Tibial nerve (tissue), 4 donors: Measurements from ENCODE around the gene PERM1. TPM values are rescaled to one million over a fixed set of nuclear protein-coding genes. Genes with fewer than 3 reads are reported as not detected.
"Not testable (repeated sequence)": the region's sequence is repeated elsewhere in the genome, so short reads cannot be mapped to it uniquely, and the experiment has no call there.

ENCODE experiments used
- DNase-seq, 2 donors: peaks; one replicate each; pipeline ENCODE4 v3.0.0-alpha.2; 2019; ENCODE audit warnings: low spot score in 2 of 2
- H3K27ac ChIP-seq, 4 donors: fragments of 200-600 bp; sonication (generic) in 3 of 4; one replicate each; pipeline ENCODE4 v1.5.1; 2017 to 2019; ENCODE audit warnings: mild to moderate bottlenecking in 1 of 4
- H3K27me3 ChIP-seq, 2 donors: fragments of 200-600 bp; sonication (generic) in 1 of 2; one replicate each; pipeline versions ENCODE4 v1.5.1 to v1.6.0; 2017 to 2019
- H3K36me3 ChIP-seq, 3 donors: fragments of 200-600 bp; sonication (generic); one replicate each; pipeline ENCODE4 v1.5.1; 2018 to 2019
- H3K4me1 ChIP-seq, 4 donors: fragments of 200-600 bp; sonication (generic) in 3 of 4; one replicate each; pipeline ENCODE4 v1.5.1; 2017 to 2019
- H3K4me3 ChIP-seq, 4 donors: fragments of 200-600 bp; sonication (generic) in 3 of 4; one replicate each; pipeline ENCODE4 v1.5.1; 2017 to 2019; ENCODE audit warnings: mild to moderate bottlenecking in 1 of 4, moderate library complexity in 1 of 4
- H3K9me3 ChIP-seq, 4 donors: fragments of 200-600 bp; sonication (generic) in 3 of 4; one replicate each; pipeline ENCODE4 v1.5.1; 2017 to 2019
- EP300 ChIP-seq, 2 donors: sonication (generic); formaldehyde crosslinking; IDR thresholded peaks; one replicate each; pipeline ENCODE4 v1.6.1; 2017; ENCODE audit warnings: antibody characterized with exemption in 2 of 2, mild to moderate bottlenecking in 1 of 2
- POLR2A ChIP-seq, 2 donors: fragments of 450-650 bp; IDR thresholded peaks; one replicate each; pipeline ENCODE4 v1.6.1; 2017; ENCODE audit warnings: antibody characterized with exemption in 2 of 2, mild to moderate bottlenecking in 2 of 2, moderate library complexity in 2 of 2
- WGBS, 2 donors: methylation state at CpG; one replicate each; pipeline ENCODE4 v1.1.5; 2018; 5-methylcytosine and 5-hydroxymethylcytosine counted together
- total RNA-seq, 4 donors: library from RNA; depleted of rRNA; stranded (reverse); fragments of >200 nt; gene quantifications; one replicate each; pipeline ENCODE4 v1.1.0, GENCODE V29; 2016
- TF ChIP-seq, protein P1 (sequence below), 5 experiments: fragments of 200-600 bp in 3 of 5; fragments of 450-650 bp in 2 of 5; sonication (generic) in 3 of 5; IDR thresholded peaks; one replicate each; pipeline ENCODE4 v1.5.1; 2016 to 2019; ENCODE audit warnings: antibody characterized with exemption in 5 of 5, mild to moderate bottlenecking in 3 of 5, moderate library complexity in 2 of 5

Gene PERM1
- total RNA-seq, 4 donors from 2014 or later = 0.22 to 0.78 TPM; not detected in 2

- TF ChIP-seq, protein P1, sequence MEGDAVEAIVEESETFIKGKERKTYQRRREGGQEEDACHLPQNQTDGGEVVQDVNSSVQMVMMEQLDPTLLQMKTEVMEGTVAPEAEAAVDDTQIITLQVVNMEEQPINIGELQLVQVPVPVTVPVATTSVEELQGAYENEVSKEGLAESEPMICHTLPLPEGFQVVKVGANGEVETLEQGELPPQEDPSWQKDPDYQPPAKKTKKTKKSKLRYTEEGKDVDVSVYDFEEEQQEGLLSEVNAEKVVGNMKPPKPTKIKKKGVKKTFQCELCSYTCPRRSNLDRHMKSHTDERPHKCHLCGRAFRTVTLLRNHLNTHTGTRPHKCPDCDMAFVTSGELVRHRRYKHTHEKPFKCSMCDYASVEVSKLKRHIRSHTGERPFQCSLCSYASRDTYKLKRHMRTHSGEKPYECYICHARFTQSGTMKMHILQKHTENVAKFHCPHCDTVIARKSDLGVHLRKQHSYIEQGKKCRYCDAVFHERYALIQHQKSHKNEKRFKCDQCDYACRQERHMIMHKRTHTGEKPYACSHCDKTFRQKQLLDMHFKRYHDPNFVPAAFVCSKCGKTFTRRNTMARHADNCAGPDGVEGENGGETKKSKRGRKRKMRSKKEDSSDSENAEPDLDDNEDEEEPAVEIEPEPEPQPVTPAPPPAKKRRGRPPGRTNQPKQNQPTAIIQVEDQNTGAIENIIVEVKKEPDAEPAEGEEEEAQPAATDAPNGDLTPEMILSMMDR (IDR thresholded peaks at IDR 0.05) = no peak
- TF ChIP-seq EP300 (IDR thresholded peaks at IDR 0.05) = no peak
- TF ChIP-seq POLR2A (IDR thresholded peaks at IDR 0.05) = no peak
- peaks cover 0 to 45% (median 17%) of the 10 kb centered on the region in 4 donors for H3K4me1 ChIP-seq
- WGBS, 2 donors = 1% methylated on average over 21 of the region's 58 CpGs; no CpG with 5 or more reads in 1 of the 2 donors
- no peaks in the 10 kb centered on the region for H3K9me3 ChIP-seq
- H3K27ac ChIP-seq = peak within 1 kb of the TSS; percentile 90 to 96 (median 90)
- no peak for DNase-seq
- peak within 1 kb of the TSS; percentile 53 to 94 (median 72) for H3K4me3 ChIP-seq
- no peaks in the 10 kb centered on the region for H3K27me3 ChIP-seq
- no peaks in the 10 kb centered on the region for H3K36me3 ChIP-seq
Observed at GRCh38 chr1:1020000-1020404, 38.1 kb upstream of the PERM1 start, which contains the start of gene AGRN. AGRN (plus strand) TSS chr1:1020120; CDS start chr1:1020173, 53 bp downstream.

GRCh38 chr1:1019122-1019999 is 37.5 kb upstream of the PERM1 start:
- DNase-seq = peak; percentile 55 to 70
- H3K36me3 ChIP-seq = no peaks in the 10 kb centered on the region
- H3K4me1 ChIP-seq = peaks cover 0 to 45% (median 18%) of the 10 kb centered on the region in 4 donors
- 9 to 10% methylated on average over 8 to 9 of the region's 91 CpGs for WGBS, 2 donors
- peak overlapping the region; percentile 41 to 94 (median 72) for H3K4me3 ChIP-seq
- no peaks in the 10 kb centered on the region for H3K9me3 ChIP-seq
- no peaks in the 10 kb centered on the region for H3K27me3 ChIP-seq
- peak overlapping the region; percentile 90 to 96 (median 90) for H3K27ac ChIP-seq
- TF ChIP-seq EP300 (IDR thresholded peaks at IDR 0.05) (no peak), POLR2A (IDR thresholded peaks at IDR 0.05) (peak in 1 of 2 donors; percentile 14)
- TF ChIP-seq, protein P1 (IDR thresholded peaks at IDR 0.05) = peak; percentile 49 to 88 (median 71)

DNA sequence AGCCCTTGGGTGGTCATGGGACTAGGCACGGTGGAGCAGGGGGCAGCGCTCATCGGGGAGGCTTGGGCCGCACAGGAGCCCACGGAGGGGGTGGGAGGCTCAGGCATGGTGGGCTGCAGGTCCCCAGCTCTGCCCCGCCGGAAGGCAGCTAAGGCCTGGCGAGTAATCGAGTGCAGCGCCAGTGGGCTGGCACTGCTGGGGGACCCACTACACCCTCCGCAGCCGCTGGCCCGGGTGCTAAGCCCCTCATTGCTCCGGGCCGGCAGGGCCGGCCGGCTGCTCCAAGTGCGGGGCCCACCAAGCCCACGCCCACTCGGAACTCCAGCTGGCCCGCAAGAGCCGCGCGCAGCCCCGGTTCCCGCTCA is 36.4 kb upstream of the PERM1 start:
- H3K9me3 ChIP-seq, H3K4me3 ChIP-seq, H3K27ac ChIP-seq, H3K27me3 ChIP-seq, H3K36me3 ChIP-seq, DNase-seq: not testable (repeated sequence)
- WGBS, 2 donors = 91% methylated on average over 13 to 24 of the region's 26 CpGs
- H3K4me1 ChIP-seq = peaks cover 0 to 46% (median 25%) of the 10 kb centered on the region in 4 donors

- not testable (repeated sequence) for H3K27ac ChIP-seq, H3K4me3 ChIP-seq, DNase-seq, H3K36me3 ChIP-seq, H3K9me3 ChIP-seq, H3K27me3 ChIP-seq
- 65 to 68% methylated on average over 14 to 17 of the region's 17 CpGs for WGBS, 2 donors
- H3K4me1 ChIP-seq = peaks cover 0 to 49% (median 25%) of the 10 kb centered on the region in 4 donors
Observed at GRCh38 chr1:1017397-1018320, 35.8 kb upstream of the PERM1 start.

DNA sequence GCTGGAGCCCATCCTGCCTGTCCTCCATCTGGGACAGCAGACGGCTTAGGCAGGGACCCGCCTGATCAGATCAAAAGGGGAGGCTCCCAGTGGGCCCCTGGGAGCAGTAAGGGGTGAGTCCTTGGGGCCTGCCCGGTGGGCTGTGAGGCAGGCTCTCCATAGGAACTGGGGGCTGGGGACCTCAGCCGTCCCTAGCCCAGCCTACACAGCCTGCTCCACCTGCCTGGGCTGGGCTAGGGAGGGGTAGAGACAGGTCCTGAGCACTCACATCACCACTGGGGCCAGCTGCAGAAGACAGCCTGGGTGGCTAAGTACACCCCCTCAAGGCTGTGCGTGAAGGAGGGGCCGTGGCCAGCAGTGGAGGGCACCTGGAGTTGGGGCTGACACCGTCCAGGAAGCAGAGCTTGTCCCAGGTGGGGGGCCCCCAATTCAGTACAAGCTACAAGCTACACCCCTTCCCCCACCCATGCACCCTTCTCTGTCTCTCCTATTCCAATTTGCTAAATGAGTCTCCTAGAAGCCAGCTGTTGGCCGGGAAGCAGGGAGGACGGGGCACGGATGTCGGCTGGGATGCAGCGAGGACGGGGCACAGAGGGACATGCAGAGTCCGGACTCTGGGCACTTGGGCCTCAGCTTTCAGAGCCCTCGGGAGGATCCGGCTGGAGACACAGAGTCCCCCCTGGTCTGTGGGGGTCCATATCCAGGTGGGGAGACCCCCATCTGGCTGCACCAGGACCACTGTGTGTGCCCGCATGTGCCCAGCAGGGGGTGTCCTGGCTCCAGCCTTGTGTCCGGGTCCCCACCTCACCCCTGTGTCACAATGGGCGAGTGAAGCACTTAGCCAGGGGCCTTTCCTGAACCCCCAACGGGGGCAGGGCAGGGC is 33.1 kb upstream of the PERM1 start:
- WGBS, 2 donors = 69% methylated on average over 19 to 20 of the region's 20 CpGs
- no peaks in the 10 kb centered on the region for H3K27me3 ChIP-seq
- H3K27ac ChIP-seq = peak overlapping the region; percentile 71 to 93 (median 85)
- H3K36me3 ChIP-seq = no peaks in the 10 kb centered on the region
- no peak for TF ChIP-seq POLR2A (IDR thresholded peaks at IDR 0.05)
- TF ChIP-seq EP300 (IDR thresholded peaks at IDR 0.05) = no peak
- TF ChIP-seq, protein P1 (IDR thresholded peaks at IDR 0.05) = peak in 2 of 5 experiments; percentile 21 to 24
- H3K9me3 ChIP-seq = no peaks in the 10 kb centered on the region
- peak overlapping the region in 1 of 4 donors; percentile 72 for H3K4me3 ChIP-seq
- peaks cover 0 to 36% (median 12%) of the 10 kb centered on the region in 4 donors for H3K4me1 ChIP-seq
- no peak for DNase-seq
